SK-N-SH (cell line): ENCODE data around the gene SFTPB. TPM values are rescaled to one million over a fixed set of nuclear protein-coding genes. Genes with fewer than 3 reads are reported as not detected.

Experiments
- CTCF ChIA-PET: fragments of 300-600, 350-600 bp; formaldehyde crosslinking; extraction: SDS; loops from one replicate; lab custom pipeline; 2021; lab: Yijun Ruan, JAX
- POLR2A ChIA-PET: fragments of 350-600 bp; sonication (Branson Sonifier 250); formaldehyde crosslinking; extraction: SDS; loops from one replicate; lab custom pipeline; 2020; ENCODE audit warnings: antibody characterized with exemption, inconsistent platforms; lab: Yijun Ruan, JAX
- DNase-seq: peaks from one replicate; pipeline ENCODE4 v3.0.0; 2012
- H2AFZ ChIP-seq: fragments of 200-600 bp; sonication (generic); 2 replicates; pipeline ENCODE4 v1.8.1; 2016; ENCODE audit warnings: antibody characterized with exemption, mild to moderate bottlenecking, low read depth
- H3F3A ChIP-seq: fragments of 200-600 bp; sonication (generic); replicated peaks from 2 replicates; pipeline ENCODE3; 2016; ENCODE audit warnings: antibody characterized with exemption, mild to moderate bottlenecking; ENCODE audit not compliant: insufficient read depth
- H3K27ac ChIP-seq, 2 experiments: fragments of 200-500 bp in 1 of 2; fragments of 200-600 bp in 1 of 2; sonication (Bioruptor generic) in 1 of 2; sonication (generic), shearing (Covaris generic) in 1 of 2; 2 replicates each; pipeline versions ENCODE4 v1.5.1 to v1.6.1; 2014 to 2016; ENCODE audit warnings: low read depth in 2 of 2, inconsistent platforms in 1 of 2, low read length in 1 of 2, mild to moderate bottlenecking in 1 of 2, mixed read lengths in 1 of 2
- H3K27me3 ChIP-seq: fragments of 200-600 bp; sonication (generic), shearing (Covaris generic); 2 replicates; pipeline ENCODE4 v1.6.1; 2016; ENCODE audit warnings: mixed run types; ENCODE audit not compliant: insufficient read depth
- H3K36me3 ChIP-seq, 2 experiments: fragments of 200-500 bp in 1 of 2; fragments of 200-600 bp in 1 of 2; sonication (Bioruptor generic) in 1 of 2; sonication (generic) in 1 of 2; replicated peaks in 1 of 2; 2 replicates each; pipeline versions ENCODE3 to v1.5.1; 2014 to 2016; ENCODE audit warnings: low read length in 1 of 2, mild to moderate bottlenecking in 1 of 2; ENCODE audit not compliant: insufficient read depth in 2 of 2, control insufficient read depth in 1 of 2
- H3K4me1 ChIP-seq, 2 experiments: fragments of 200-500 bp in 1 of 2; fragments of 200-600 bp in 1 of 2; sonication (Bioruptor generic) in 1 of 2; sonication (generic), shearing (Covaris generic) in 1 of 2; 2 replicates each; pipeline versions ENCODE4 v1.5.1 to v1.6.1; 2014 to 2016; ENCODE audit warnings: low read depth in 1 of 2, low read length in 1 of 2, mixed run types in 1 of 2; ENCODE audit not compliant: insufficient read depth in 2 of 2, control insufficient read depth in 1 of 2
- H3K4me2 ChIP-seq: fragments of 200-600 bp; sonication (generic), shearing (Covaris generic); 2 replicates; pipeline ENCODE4 v1.6.1; 2017; ENCODE audit warnings: mixed run types
- H3K4me3 ChIP-seq, 2 experiments: fragments of 200-500 bp in 1 of 2; fragments of 200-600 bp in 1 of 2; sonication (Bioruptor generic) in 1 of 2; sonication (generic), shearing (Covaris generic) in 1 of 2; 2 replicates each; pipeline versions ENCODE4 v1.5.1 to v1.8.1; 2014 to 2016; ENCODE audit warnings: low read depth in 2 of 2, inconsistent platforms in 1 of 2, low read length in 1 of 2, mild to moderate bottlenecking in 1 of 2, mixed read lengths in 1 of 2, moderate library complexity in 1 of 2
- H3K79me2 ChIP-seq: fragments of 200-600 bp; sonication (generic); 2 replicates; pipeline ENCODE4 v1.8.1; 2017; ENCODE audit warnings: mild to moderate bottlenecking; ENCODE audit not compliant: insufficient read depth
- H3K9ac ChIP-seq: fragments of 200-600 bp; sonication (generic); 2 replicates; pipeline ENCODE4 v1.6.1; 2017; ENCODE audit warnings: mixed run types
- H3K9me2 ChIP-seq: fragments of 200-600 bp; sonication (generic); 2 replicates; pipeline ENCODE4 v1.6.1; 2017; ENCODE audit warnings: mixed run types
- H3K9me3 ChIP-seq: fragments of 200-600 bp; sonication (generic); 2 replicates; pipeline ENCODE4 v1.6.1; 2017; ENCODE audit warnings: mixed run types, mild to moderate bottlenecking, moderate library complexity
- H4K20me1 ChIP-seq: fragments of 200-600 bp; sonication (generic); 2 replicates; pipeline ENCODE4 v1.6.1; 2017; ENCODE audit warnings: mild to moderate bottlenecking, mixed run types; ENCODE audit not compliant: insufficient read depth
- GATA2 ChIP-seq: sonication (generic); formaldehyde crosslinking; IDR thresholded peaks from 2 replicates; pipeline ENCODE4 v1.5.0; 2020; ENCODE audit warnings: mild to moderate bottlenecking, missing genetic modification reagents
- IRF3 ChIP-seq: fragments of 150-350 bp; IDR thresholded peaks from 2 replicates; pipeline ENCODE4 v1.6.1; 2016; ENCODE audit warnings: mild to moderate bottlenecking, low read depth, low read length
- NFIC ChIP-seq: IDR thresholded peaks from 2 replicates; pipeline ENCODE4 v1.4.0; 2012; ENCODE audit warnings: borderline replicate concordance
- RFX5 ChIP-seq: IDR thresholded peaks from 2 replicates; pipeline ENCODE4 v1.6.1; 2012; ENCODE audit warnings: mild to moderate bottlenecking, improper control_type of control experiment, low read length
- SIN3A ChIP-seq: IDR thresholded peaks from 2 replicates; pipeline ENCODE4 v1.6.1; 2012; ENCODE audit warnings: low read depth, mild to moderate bottlenecking, low read length, moderate library complexity, borderline replicate concordance
- TCF12 ChIP-seq: IDR thresholded peaks from 2 replicates; pipeline ENCODE4 v1.4.0; 2012
- YY1 ChIP-seq: IDR thresholded peaks from 2 replicates; pipeline ENCODE4 v1.4.0; 2012; ENCODE audit warnings: low read depth, mild to moderate bottlenecking
- WGBS: methylation state at CpG from one replicate; pipeline ENCODE4 v1.1.6; 2017; ENCODE audit warnings: low lambda C conversion rate; 5-methylcytosine and 5-hydroxymethylcytosine counted together
- polyA plus RNA-seq, 3 experiments: library from polyadenylated mRNA; depleted of rRNA; stranded (reverse); fragments of >200 nt; gene quantifications; 2 replicates each; pipeline ENCODE4 v1.2.3, GENCODE V29; 2012
- TF ChIP-seq, protein P1 (sequence below): fragments of 200-600 bp; sonication (generic); IDR thresholded peaks from 2 replicates; pipeline ENCODE4 v1.6.1; 2017; ENCODE audit warnings: antibody characterized with exemption, mild to moderate bottlenecking, moderate library complexity
- TF ChIP-seq, protein P2 (sequence below): IDR thresholded peaks from 2 replicates; pipeline ENCODE4 v1.4.0; 2012; ENCODE audit warnings: low read depth, borderline replicate concordance

The SFTPB gene
- polyA plus RNA-seq, 1 of the 3 experiments (the other 2 are of a cell fraction), result not detected

DNA sequence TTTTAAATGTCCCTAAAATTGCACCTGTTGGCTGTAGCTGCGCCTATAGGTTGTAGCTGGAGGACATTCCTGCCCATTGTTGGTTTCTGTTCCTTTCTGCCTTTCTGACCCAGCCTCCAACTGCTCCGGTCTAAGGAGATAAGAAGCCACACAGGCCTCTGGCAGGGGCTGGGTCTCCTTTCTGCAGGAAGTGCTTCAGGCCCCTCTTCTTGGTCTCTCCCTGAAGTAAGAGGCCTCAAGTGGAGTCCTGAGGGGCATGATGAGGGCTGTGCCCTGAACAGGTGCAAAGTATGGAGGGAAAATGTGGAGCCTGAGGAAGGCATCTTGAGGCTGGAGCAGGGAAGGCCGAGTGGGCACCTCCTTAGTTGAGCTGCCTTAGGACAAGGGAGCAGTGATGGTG lies 10.4 kb upstream of the SFTPB start:
- Histone ChIP-seq H3K9ac (no peak overlapping the region), H3K9me3 (no peaks in the 10 kb centered on the region), H3K9me2 (no peaks in the 10 kb centered on the region), H3K4me2 (no peak overlapping the region), H3K4me1 (peaks cover 0 to 7% of the 10 kb centered on the region in 2 experiments; a peak in 1 of 4 replicates), H3F3A (peaks cover 3% of the 10 kb centered on the region), H3K4me3 (no peak overlapping the region), H3K27ac (no peak overlapping the region), H4K20me1 (no peaks in the 10 kb centered on the region), H3K27me3 (no peaks in the 10 kb centered on the region), H2AFZ (no peak overlapping the region), H3K79me2 (no peaks in the 10 kb centered on the region), H3K36me3 (no peaks in the 10 kb centered on the region)
- WGBS, result 70% methylated on average over 3 of the region's 3 CpGs
- CTCF ChIA-PET, result interaction anchor here (0.6 to 4.6 kb wide), 26 partner anchors 8 to 355 kb away, joined by 3 to 63 read pairs (median 6); no protein-coding TSS in a partner anchor
- TF ChIP-seq TCF12 (no peak), YY1 (no peak), RFX5 (no peak)
- TF ChIP-seq, protein P1, sequence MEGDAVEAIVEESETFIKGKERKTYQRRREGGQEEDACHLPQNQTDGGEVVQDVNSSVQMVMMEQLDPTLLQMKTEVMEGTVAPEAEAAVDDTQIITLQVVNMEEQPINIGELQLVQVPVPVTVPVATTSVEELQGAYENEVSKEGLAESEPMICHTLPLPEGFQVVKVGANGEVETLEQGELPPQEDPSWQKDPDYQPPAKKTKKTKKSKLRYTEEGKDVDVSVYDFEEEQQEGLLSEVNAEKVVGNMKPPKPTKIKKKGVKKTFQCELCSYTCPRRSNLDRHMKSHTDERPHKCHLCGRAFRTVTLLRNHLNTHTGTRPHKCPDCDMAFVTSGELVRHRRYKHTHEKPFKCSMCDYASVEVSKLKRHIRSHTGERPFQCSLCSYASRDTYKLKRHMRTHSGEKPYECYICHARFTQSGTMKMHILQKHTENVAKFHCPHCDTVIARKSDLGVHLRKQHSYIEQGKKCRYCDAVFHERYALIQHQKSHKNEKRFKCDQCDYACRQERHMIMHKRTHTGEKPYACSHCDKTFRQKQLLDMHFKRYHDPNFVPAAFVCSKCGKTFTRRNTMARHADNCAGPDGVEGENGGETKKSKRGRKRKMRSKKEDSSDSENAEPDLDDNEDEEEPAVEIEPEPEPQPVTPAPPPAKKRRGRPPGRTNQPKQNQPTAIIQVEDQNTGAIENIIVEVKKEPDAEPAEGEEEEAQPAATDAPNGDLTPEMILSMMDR, result no peak
- no peak for DNase-seq
- POLR2A ChIA-PET, result interaction anchor here (1.3 kb wide), 1 partner anchor 32 kb away, joined by 4 read pairs; no protein-coding TSS in a partner anchor

DNA sequence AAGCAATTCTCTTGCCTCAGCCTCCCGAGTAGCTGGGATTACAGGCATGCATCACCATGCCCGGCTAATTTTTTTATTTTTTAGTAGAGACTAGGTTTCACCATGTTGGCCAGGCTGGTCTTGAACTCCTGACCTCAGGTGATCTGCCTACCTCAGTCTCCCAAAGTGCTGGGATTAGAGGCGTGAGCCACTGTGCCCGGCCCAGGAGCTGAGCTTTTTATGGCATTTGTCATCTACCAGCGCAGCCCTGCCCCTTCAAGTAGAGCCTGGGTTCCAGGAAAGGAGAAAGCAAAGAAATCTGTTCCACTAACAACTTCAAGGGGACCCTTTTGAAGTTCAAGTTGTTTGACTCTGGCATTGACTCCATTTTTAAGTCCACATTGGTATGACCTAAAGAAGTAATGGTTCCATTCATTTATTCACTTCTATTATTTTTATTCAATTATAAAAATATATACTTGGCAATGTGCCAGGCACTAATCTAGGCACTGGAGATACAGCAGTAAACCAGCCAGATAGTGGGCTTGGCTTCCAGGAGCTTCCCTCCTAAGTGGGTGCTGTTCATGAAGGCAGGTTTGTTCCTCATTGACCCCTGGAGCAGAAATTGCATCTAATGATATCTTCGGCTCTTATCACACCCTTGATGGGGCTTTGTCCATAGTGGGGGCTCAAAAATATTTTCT lies 8.0 kb upstream of the SFTPB start:
- H3K36me3 ChIP-seq, result no peaks in the 10 kb centered on the region
- ChIA-PET CTCF (interaction anchor here (0.5 to 3.4 kb wide), 9 partner anchors 32 to 377 kb away, joined by 3 to 15 read pairs (median 3); partner anchors contain the start of gene ST3GAL5), POLR2A (no interaction called here)
- H3K9me2 ChIP-seq, result no peaks in the 10 kb centered on the region
- DNase-seq, result no peak
- H3K79me2 ChIP-seq, result no peaks in the 10 kb centered on the region
- H2AFZ ChIP-seq, result no peak overlapping the region
- H3K4me1 ChIP-seq, result peaks cover 0 to 7% of the 10 kb centered on the region in 2 experiments; a peak in 1 of 4 replicates
- 67% methylated on average over 4 of the region's 6 CpGs for WGBS
- no peaks in the 10 kb centered on the region for H3K9me3 ChIP-seq
- no peak overlapping the region for H3K27ac ChIP-seq
- no peaks in the 10 kb centered on the region for H3F3A ChIP-seq
- H4K20me1 ChIP-seq, result no peaks in the 10 kb centered on the region
- H3K9ac ChIP-seq, result no peak overlapping the region
- no peak overlapping the region for H3K4me3 ChIP-seq
- no peak overlapping the region for H3K4me2 ChIP-seq
- no peaks in the 10 kb centered on the region for H3K27me3 ChIP-seq
- TF ChIP-seq IRF3 (no peak), SIN3A (no peak), GATA2 (no peak), TCF12 (no peak), NFIC (peak; percentile 51; the same call in 1 of the 2 replicates)
- TF ChIP-seq, protein P2, sequence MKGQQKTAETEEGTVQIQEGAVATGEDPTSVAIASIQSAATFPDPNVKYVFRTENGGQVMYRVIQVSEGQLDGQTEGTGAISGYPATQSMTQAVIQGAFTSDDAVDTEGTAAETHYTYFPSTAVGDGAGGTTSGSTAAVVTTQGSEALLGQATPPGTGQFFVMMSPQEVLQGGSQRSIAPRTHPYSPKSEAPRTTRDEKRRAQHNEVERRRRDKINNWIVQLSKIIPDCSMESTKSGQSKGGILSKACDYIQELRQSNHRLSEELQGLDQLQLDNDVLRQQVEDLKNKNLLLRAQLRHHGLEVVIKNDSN, result no peak
- TF ChIP-seq, all 33 proteins: peak for 1
